Raji (cell line): ENCODE results near the gene SPATS2L.

Experiments
- POLR2A ChIP-seq: IDR thresholded peaks from 2 replicates; pipeline ENCODE4 v1.6.1; 2011; ENCODE audit warnings: low read depth, low read length, control low read depth; ENCODE audit not compliant: insufficient read depth

The SPATS2L gene

GRCh38 chr2:200349868-200350267, 43.4 kb downstream of the SPATS2L start:
- no peak for TF ChIP-seq POLR2A

- TF ChIP-seq POLR2A = no peak
Measured at GRCh38 chr2:200350850-200351285, 44.4 kb downstream of the SPATS2L start.

DNA sequence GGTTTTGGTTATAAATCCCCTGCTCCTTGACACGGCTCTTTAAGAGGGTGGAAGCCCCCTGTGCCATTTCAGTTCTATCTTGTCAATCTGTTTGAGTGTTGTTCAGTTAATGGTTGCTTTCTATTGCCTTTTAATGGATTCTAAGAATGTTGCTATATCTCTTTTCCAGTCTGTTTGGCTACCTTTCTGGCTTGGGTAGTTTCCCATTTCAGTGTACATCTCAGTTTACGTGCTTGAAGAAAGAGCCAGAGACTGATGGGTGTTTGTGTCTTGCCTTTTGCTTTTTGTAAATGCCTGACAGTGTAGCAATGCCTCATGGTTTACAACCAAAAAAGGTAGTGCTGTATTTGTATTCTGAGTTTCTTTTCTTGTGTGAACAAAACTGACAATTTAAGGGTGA, 45.3 kb downstream of the SPATS2L start:
- no peak for TF ChIP-seq POLR2A

DNA sequence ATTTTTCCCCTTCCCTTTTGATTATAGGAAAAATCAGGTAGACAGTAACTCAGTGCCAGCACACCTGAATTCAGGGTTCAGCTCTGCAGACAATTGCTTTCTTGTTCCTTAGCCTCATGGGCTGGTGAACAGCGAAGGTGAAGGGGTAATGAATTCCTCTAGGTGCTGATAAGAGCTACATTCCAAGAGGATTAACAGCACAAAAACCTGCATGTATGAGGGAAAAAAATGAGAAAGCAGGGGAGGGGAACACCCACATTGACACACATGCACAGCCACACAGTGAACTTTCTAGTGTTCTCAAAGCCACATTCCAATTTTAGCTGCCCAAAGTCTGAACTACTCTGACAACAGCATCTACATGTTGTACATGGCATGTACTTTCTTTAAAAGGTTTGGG, 46.1 kb downstream of the SPATS2L start:
- no peak for TF ChIP-seq POLR2A

DNA sequence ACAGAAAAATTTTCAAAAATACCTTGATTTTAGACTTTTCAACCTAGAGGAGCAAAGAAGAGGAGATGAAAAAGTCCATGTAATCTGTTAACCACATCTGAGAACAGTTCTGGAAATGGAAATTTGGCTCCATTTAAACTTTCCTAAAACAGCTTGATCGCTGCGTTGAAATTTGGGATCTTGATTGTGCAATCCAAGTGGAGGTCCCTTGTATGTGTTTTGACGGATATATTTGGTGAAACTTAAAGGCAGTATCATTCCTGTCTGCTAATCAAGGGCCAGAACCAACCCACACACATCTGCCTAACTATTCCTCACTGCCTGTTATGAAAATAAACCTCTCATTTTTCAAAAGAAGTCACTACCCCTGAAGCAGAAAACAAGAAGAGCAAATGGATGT, 46.6 kb downstream of the SPATS2L start:
- no peak for TF ChIP-seq POLR2A

DNA sequence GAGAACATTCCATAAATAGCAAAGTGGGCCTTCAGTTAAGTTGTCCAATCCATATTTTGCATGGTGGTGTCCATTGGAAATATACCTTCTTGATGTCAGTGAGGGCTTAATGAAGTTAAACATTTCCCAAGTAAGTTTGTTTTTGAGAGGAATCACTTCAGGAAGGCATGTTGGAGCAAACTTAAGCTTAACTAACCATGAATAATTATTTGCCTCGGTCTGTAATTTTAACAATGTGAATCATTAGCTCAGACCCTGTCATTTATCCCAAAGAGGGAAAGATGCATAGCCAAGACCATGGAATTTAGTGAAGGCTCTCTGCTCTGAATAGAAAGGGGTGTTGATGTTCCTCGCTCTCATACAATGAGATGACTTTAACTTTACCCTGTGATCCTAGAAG, 47.4 kb downstream of the SPATS2L start:
- TF ChIP-seq POLR2A = no peak

DNA sequence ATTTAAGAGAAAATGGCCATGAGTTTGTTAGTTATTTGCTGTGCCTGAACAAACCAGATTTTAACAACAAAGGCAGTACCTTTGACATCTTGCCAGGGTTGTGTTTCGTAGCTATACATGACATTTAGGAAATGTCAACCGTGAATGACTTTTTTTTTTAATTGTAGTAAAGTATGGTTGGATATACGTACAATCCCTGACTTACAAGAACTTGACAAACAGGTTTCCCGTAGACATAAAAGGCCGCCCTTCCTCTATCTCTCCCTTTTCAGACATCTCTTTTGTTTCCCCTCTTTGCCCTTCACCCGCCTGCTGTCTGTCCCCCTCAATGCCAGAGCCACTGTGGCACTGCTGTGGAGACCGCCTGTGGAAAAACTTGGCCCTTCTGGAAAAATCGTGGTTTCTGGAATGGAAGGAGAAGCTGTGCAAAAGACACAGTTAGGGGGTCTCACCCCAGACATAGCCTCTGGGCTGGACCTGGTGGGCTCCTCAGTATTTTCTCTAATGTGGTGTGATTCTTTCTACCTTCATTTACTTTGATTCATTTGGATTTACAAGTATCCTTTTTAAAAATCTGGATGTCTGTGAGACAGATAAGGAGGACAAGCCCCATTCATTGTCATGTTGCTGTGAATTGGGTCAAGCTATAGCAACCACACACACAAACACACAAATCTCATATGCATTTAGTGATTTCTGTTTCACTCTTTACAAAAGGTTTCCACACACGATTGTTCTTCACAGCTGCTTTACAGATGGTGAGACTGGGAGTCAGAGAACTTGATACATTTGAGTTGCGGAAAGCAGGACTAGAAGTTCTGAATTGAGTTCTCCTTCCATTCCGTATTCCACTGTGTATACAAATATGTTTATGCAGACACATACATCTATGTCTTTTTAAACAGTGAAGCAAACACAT, 48.6 kb downstream of the SPATS2L start:
- TF ChIP-seq POLR2A = no peak

DNA sequence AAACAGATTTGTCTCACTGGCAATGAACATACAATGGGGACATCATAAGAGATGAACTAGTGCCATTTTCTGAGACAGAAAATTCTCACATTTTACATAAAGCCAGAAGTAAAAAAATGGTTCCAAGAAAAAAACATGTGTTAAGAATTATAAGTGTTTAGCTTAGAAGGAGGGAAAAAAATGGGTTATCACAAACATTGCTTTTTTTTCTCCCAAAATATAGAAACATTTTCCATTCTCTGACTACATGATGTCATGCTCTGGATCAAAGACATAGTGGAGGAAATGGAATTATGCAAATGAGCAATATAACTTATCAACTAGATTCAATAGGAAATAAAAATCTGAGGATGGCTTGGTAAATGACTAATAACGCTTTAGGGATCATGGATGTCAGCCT, 49.8 kb downstream of the SPATS2L start:
- no peak for TF ChIP-seq POLR2A

DNA sequence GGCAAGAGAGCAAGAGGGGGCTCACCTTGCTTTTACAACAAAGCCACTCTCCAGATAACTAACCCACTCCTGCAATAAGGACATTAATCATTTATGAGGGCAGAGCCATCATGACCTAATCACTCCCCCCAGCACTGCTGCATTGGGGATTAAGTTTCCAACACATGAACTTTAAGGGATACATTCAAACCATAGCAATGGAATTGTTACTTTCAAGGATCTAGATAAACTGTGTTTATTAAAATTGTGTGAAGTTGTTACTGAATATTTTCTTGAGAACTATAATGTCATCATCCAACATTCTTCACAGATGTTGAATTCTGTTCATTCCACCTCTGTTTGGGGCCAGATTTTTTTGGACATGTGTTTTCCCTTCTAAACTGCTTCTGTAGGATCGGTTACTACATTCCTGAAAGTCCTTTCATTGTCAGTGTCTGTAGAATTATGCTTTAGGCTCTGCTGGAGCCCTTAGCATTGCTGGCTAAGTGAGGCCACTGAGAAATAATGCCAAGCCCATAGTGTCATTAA, 50.4 kb downstream of the SPATS2L start:
- TF ChIP-seq POLR2A = no peak

DNA sequence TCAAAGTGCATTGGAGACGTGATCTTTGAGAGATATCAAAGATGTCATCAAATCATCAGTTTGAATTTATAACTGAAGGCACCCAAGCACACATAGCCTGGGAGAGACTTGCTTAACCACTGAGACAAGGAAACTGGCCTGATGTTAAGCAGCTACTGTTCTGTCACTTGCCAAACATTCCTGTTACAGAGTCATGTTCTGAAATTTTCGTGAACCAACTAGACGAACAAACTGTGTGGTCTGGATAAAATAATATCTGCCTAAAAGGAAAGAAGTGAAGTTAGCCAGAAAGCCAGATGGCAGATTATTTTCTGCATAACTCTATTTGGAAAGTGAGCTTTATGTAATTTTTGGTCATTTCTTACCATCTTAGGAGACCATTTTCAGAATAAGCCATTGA, 51.4 kb downstream of the SPATS2L start:
- TF ChIP-seq POLR2A = no peak

- no peak for TF ChIP-seq POLR2A
Measured at GRCh38 chr2:200359552-200359951, 53.1 kb downstream of the SPATS2L start.

- TF ChIP-seq POLR2A = no peak
Measured at GRCh38 chr2:200360364-200360763, 53.9 kb downstream of the SPATS2L start.

GRCh38 chr2:200362202-200362917, 55.9 kb downstream of the SPATS2L start:
- TF ChIP-seq POLR2A = no peak

DNA sequence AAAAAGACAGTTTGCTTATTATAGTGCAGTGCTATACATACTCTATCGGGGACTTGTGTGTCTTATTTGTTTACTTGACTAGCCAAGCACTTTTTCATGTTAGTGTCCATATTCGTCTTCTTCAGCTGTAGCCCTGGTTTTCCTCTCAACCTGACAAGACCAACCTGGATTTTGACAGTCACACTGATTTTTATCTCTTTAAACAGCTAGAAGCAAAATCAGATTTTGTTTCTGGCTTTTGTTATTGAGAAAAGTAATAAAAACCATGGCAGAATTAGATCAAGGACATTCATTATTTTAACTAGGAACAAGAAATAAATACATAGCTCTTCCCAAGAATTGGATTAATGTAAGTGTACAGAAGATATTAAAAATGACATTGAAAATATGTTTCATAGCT, 56.8 kb downstream of the SPATS2L start:
- no peak for TF ChIP-seq POLR2A

DNA sequence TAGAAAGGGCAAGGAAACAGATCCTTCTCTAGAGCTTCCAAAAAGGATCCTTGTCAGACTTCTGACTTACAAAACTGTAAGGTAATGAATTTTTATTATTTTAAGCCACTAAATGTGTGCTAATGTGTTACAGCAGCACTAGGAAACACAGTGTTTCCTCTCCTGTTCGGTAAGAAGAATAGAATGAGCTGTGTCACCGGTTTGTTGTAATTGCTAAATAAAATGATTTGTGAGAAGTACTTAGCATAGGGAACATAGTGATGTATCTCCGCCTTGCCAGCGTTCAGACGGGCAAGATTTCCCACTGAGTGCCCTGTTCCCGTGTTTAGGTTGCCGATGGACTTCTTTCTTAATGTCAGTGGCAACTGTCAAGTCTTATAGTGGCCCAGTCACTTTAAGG, 57.6 kb downstream of the SPATS2L start:
- no peak for TF ChIP-seq POLR2A

- no peak for TF ChIP-seq POLR2A
Measured at GRCh38 chr2:200364620-200365019, 58.1 kb downstream of the SPATS2L start.
